Head of caudate nucleus (tissue), 42 donors: ENCODE results near the gene ABCC4.
A peak's percentile ranks its signal among the peaks of the same experiment; 100 is the strongest.
"Not testable (repeated sequence)": the region's sequence is repeated elsewhere in the genome, so short reads cannot be mapped to it uniquely, and the experiment has no call there.

Experiments
- DNase-seq, 42 donors: peaks; one replicate each; pipeline versions ENCODE4 v3.0.0 to v3.0.0-alpha.2; 2020 to 2021; ENCODE audit warnings: mixed read lengths in 7 of 42
- intact Hi-C: fragments of 100-400 bp; cut with DNase I; formaldehyde crosslinking; loops from one replicate; pipeline ENCODE4 v1.15.0; 2022

The ABCC4 gene

DNA sequence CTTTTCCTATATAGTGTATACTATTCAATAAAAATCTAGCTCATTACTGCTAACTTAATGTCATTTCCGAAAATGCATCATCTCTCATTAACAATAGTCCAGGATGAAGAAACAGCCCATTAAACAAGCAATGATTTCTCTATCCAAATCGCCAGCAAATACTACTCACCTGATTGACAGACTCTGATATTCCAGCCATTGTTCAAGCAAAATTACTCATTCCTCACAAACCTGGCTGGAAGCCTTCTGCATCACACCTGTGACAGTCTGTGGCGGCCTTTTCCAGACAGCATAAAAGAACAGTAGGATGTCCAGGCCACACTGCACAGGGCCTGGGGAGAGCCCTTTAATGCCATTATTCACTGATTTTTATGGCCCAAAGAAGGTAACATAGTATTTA is 115.9 kb downstream of the ABCC4 start:
- intact Hi-C loops = no loop called here
- no peak for DNase-seq

DNA sequence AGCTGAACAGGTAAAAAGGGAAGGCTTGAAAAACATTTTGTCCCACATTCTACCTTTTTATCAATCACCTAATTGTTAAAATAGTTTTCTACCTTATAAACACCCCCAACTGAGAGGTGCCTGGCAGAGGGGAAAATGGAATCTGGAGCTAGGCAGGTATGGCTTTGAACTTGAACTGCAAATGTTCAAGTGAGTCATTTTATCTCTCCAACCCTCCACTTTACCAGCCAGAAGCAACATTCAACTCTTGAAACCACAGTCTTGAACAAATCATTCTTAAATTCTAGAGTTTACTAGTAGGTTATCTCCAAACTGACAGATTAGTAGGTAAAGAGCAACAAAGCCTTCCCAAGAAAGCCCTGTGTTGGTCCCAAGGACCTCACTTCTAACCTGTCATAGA is 116.9 kb downstream of the ABCC4 start:
- no peak for DNase-seq
- intact Hi-C loops = no loop called here

DNA sequence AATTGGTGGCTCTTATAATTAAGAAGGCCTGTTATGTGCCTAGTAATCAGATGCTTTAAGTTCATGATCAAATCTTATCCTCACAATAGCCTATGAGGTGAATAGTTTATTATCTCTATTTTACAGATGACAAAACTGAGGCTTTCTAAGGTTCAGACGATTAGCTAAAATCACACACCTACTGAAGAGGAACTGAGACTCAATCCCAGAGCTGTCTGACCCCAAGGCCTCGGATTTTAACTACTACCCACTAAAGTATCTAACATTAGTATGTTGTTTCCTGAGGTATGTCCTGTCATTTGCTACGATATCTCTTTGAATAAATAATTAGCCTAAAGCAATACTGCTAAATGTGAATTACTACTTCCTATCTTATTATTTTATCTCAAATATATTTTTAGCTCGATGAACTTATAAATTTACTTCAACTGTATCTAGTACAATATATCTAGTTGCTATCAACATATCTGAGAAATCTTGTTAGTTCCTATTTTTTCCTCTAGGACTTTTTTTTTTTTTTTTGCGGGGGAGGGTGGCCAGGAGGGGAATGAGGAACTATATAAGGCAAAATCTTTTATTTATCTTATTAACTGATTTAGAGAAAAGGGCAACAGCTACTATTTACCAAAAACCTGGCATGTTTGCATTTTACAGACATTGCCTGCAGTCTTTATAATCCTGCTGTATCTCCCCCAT is 118.5 kb downstream of the ABCC4 start:
- intact Hi-C loops = no loop called here

DNA sequence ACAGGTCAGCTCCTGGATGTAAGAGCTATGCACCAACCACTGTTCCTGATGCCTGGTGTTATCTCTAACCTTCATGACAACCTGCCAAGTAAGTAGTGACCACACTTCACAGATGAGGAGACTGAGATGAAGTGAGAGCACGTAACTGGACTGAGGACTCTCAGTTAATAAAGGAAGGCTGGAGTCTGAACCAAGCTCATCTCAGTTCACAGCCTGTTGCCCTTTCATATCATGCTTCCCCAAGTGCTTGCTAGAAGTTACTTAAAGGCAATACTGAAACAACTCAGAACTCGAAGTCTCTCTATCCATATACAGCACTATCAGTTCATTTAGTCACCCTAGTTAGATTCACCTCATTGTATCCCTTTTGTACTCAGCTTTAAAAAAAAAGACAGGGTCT is 119.7 kb downstream of the ABCC4 start:
- intact Hi-C loops = no loop called here
- no peak for DNase-seq

More for the DNA sequence above, 118.5 kb downstream of the ABCC4 start:
- no peak for DNase-seq

DNA sequence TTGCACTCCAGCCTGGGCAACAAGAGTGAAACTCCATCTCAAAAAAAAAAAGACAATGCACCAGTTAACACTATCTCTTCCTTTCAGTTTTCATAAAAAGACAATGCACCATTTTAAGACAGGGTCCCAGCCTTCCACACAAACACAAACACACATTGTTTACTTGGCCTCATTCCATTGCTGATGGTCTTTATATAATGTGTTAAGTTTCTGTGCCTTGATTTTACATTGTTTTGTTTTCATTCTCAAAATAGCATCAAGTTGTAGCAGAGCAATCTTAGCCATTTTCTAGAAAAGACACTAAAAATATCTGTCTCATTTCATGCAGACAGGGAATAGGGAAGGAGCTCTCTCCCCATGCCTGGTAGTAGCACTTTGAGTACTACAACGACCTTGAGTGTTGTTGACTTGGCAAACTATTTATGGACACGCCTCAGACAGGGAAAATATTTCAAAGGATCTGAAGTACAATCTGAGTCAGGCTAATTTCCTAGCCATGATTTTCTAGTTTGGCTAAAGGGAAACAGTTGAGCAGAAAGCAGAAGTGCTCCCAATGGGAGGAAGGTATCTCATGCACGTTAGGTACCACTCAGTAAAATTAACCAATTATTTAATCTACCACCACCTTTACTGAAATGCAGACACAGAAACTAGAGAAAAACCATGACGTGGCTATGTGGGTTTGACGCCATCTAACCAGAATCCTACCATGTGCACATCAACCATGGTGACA is 120.6 kb downstream of the ABCC4 start:
- intact Hi-C loops = no loop called here
- no peak for DNase-seq

DNA sequence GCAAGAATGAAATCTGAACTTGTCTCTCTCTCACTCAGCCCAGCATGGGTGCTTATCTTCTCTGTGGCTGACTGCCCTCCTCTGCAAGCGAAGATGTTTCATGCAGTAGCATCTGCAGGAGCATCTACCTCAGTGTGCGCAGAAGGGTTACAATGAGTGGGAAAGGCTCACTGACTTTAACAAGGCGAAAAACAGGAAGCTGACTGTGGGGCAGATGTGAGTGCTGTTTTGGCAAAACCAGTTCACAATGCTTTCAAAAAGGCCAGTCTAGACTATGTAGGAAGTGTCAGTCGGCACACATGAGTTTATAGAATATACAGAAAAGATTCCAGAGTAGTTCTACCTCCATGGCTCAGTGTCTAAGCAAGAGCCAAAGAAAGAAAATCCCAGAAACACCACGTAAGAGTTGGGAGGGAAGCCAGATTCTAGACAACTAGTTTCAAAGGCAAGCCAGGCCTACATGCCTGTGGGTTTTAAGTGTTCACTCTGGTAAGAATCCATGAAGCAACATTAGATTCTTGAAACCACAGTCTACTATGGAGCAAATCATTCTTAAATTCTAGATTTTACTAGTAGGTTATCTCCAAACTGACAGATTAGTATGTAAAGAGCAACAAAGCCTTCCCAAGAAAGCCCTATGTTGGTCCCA is 124.5 kb downstream of the ABCC4 start:
- peak in 2 of 42 donors; percentile 5 to 39 for DNase-seq
- intact Hi-C loops = no loop called here

DNA sequence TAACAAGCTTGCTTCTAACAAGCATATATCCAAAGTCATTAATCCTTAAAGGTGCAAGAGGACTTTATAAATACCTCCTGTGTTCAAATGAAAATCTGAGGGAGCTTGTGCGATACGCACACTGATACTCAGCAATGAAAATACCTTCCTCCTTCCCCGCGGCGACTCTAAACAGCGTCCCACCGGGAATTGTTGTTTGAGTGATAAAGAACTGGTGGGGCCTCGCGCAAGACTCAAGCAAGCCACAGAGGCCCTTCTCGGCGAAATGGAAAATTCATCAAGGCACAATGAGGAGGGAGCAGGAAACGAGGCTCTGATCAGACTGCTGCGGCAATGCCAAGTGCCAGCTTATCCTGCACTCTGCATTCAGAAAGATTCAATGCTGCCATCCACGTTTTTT is 126.7 kb downstream of the ABCC4 start:
- no peak for DNase-seq
- intact Hi-C loops = no loop called here

DNA sequence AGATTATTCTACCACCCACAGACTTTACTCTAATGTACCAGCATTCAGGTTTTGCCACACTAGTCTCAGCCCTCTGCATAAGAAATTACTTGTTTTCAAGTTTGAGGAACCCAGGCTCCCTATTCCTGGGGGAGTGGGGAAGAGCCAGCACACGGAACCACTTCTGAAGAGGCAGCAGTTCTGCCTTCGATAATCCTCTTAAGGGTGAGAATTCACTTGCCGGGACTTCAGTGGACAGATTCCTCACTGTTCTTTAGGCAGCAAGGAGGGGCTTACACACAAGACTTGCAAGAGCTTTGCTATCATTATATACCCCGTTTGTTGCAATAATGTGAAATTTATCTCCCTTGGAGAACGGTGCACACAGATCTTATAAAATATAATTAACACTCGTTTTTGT is 133.1 kb downstream of the ABCC4 start:
- no peak for DNase-seq
- intact Hi-C loops = no loop called here

DNA sequence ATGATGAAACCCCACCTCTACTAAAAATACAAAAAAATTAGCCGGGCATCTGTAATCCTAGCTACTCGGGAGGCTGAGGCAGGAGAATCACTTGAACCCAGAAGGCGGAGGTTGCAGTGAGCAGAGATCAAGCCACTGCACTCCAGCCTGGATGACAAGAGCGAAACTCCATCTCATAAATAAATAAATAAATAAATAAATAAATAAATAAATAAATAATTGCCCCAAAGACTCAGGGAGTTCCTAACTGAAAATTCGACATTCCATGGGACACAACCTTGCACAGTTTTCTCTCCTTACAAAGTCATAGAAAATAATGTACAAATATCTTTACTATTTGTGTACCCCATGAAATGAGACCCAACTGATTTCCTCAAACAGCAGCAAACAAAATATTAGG is 134.2 kb downstream of the ABCC4 start:
- intact Hi-C loops, DNase-seq: not testable (repeated sequence)

DNA sequence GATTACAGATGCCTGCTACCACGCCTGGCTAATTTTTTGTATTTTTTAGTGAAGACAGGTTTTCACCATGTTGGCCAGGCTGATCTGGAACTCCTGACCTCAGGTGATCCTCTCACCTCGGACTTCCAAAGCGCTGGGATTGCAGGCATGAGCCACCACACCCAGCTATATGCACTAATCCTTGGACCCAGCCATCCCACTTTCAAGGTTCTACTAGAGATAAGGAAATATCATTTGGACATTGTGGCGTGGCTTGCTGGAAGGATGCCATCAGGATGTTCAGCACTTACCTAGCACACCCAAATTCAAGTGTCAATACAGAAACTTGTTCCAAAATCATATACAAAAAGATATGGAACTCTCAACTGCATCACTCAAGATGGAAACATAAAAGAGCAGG is 136.4 kb downstream of the ABCC4 start:
- no peak for DNase-seq
- intact Hi-C loops = no loop called here

DNA sequence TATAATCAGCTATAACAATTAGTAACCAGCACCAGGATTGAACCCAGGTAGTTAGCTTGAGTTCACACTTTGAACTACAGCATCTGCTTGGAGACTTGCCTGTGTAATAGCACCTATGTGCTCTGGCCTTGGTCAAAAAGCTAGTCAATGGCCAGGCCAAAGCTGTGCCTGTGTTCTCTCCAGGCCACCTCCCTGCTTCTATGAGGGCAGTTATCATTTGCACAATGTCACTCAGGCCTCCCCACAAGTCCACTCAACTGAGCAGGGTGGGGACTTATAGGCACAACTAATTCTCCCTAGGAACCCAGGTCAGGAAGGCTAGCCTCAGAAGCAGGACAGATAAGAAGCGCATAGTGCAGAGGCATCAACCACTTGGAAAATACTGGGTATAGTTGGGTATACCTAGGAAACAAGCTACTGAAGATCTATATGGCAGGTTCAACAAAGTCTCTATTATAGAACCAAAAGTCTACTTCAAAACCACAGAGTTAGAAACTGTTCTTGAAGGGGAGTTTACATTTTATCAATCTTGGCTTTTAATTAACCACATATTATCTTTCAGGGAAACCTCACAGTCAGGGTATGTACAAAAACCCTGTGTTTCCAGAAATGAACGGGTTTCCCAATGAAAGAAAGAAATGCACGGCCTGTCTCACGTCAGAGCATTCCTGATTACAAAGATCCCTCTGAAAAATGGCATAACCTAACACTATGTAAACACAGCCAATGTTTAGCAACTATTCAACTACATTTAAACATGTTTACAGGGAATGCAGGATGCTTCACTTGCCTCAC is 140.9 kb downstream of the ABCC4 start:
- DNase-seq = no peak
- intact Hi-C loops = no loop called here

DNA sequence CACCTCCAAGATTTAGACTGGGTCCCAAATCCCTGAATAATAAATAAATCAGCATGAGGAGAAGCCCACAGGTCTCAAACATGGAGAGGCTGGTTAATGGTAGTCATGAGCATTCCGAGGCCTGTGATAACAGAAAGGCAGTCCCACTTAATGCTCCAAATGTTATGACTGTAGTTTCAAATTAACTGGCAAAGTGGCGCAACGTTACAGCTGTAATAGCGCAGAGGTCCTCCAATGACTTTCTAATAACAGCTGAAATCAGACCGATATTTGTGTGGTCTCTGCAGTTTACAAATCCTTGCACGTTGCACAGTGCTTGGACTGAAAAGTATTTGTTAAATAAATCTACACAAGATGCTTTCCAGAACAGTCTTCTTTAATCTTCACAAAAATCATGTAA is 141.8 kb downstream of the ABCC4 start:
- no peak for DNase-seq
- intact Hi-C loops = loop anchor here (5.0 to 10.0 kb wide), 2 partner anchors 482 to 725 kb away; no protein-coding TSS in a partner anchor

DNA sequence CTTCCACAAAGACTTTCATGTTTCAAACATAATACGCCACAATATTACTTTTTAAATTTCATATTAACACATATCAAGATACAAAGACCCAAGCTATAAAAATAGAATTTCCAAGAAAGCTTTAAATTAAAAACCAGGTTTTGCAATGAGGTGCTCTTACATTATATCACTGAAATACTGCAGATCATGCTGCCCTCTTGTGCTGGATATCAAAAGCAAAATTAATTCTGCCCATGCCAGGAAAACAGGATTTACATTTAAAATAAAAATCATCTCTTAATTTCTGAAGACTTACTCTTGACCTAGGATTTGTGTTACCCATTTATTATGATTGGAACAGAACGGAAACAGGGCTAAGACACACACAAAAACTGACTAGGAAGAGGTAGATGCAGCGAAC is 145.0 kb downstream of the ABCC4 start:
- DNase-seq = peak in 3 of 42 donors; percentile 9 to 24 (median 21)
- intact Hi-C loops = loop anchor here (5.0 to 10.0 kb wide), 2 partner anchors 479 to 721 kb away; no protein-coding TSS in a partner anchor

DNA sequence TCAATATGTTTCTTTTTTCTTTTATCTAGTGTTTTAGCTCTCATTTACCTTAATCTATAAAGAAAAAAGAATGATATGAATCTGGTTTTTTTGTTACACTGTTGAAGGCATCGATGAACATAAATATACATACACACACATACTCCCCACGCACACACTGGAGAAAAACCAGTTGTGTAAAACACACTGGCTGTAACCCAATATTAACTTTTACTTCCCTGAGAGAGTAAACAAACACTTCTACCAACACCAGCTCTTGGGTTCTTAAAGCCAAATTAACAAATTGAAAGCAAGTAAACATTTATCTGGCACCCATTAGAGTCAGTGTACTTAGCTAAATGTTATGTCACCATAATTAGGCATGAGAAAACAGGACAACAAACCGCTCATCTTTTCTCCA is 145.7 kb downstream of the ABCC4 start:
- intact Hi-C loops = loop anchor here (5.0 to 10.0 kb wide), 2 partner anchors 478 to 721 kb away; no protein-coding TSS in a partner anchor
- no peak for DNase-seq

DNA sequence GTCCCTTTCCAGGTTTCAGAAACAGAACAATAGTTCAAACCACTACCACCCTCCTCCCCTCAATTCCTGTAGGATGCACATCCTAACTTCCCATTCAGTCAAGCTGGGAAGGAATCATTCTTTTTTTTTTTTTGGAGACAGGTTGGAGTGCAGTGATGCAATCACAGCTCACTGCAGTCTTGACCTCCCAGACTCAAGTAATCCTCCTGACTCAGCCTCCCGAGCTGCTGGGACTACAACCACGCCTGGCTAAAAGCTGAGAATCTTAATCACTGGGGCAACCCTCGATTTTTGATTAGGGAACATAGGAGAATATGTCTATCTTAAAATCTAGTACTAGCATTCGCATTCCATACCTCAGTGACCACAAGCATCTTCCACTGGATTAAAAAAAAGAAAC is 146.2 kb downstream of the ABCC4 start:
- intact Hi-C loops = loop anchor here (5.0 to 10.0 kb wide), 2 partner anchors 478 to 720 kb away; no protein-coding TSS in a partner anchor
- no peak for DNase-seq

DNA sequence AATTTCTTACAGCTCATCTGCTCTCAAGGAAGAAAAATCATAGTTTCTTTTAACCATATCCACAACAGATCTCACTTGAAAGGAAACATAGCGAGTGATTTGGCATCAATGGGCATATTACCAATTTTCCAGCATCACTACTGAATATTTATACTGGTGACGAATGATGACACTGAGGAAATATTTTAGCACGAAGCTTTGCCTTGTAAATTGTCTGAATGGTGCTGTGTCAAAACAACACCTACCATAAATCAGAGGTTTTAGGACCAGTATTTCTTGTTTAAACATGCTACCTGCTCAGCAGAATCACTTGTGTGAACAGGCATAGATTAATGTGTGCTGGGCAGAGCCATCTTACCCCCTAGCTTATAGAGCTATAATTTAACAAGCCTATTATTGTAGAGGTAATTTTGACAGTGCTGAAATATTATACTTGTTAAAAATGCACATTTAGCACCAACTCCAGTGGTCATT is 146.8 kb downstream of the ABCC4 start:
- no peak for DNase-seq

DNA sequence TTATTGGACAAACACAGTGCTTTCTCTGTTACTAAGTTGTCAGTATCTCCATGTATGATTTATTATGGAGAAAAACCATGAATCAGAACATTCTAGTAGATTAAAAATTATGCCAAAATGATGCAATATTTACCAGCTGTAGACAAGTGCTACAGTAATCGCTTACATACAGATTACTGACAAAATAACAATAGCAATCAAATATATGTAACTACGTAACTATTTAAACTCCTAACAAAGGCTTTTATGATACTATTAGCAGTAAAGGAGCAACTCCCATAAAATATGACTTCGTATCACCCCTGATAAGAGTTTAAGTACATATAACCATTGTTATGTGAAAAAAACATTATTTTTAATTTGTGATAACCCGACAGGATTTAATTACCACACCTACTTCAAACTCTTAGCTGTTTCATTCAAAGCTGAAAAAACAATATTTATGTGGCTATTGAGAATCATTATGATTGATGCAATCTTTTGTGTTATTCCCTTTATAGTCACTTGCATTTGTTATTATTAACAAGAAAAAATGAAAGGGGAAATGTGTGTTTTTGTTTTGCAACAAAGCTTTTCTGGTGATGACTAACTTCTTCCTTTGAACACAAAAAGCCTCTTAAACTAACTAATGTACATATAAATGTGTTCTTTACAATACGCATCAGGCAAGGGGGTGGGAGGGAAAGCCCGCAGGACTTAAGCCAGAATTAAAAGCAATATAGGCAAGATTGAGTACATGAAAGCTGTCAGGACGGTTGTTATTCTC is 147.4 kb downstream of the ABCC4 start:
- intact Hi-C loops = loop anchor here (10.0 kb wide), 1 partner anchor 719 kb away; no protein-coding TSS in a partner anchor
- no peak for DNase-seq

More for the DNA sequence above, 146.8 kb downstream of the ABCC4 start:
- intact Hi-C loops = loop anchor here (10.0 kb wide), 1 partner anchor 720 kb away; no protein-coding TSS in a partner anchor

DNA sequence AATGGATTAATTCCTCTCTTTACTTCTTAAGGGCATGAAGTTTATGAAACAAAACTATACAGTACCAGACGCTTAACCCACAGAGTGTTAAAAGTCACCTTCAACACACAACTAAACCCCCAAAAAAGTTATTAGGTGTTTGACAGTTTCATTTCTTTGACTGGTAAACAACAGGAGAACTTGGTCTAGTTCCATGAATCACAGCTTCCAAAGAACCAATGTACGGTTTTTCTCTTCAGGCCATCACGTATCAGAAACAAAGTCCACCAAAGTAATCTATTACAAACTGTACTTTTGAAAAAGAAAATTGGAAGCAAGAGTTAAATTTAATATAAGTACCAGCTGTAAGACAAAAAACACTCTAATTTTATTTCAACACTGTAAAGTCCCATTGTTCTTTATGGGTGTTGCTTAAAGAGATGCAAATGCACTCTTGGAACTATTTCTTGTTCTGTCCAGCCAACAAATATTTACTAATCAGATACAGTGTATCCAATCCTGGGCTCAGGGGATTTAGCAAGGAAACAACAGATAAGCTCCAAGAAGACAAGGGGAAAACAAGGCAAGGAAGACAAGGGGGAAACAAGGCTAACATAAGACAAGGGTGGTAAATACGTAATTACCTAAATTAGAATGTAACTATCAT is 149.2 kb downstream of the ABCC4 start:
- DNase-seq = no peak
- intact Hi-C loops = loop anchor here (10.0 kb wide), 1 partner anchor 717 kb away; no protein-coding TSS in a partner anchor
